ENCODE results near the gene TRIM13.
A peak's percentile ranks its signal among the peaks of the same experiment; 100 is the strongest.
"Not testable (repeated sequence)": the region's sequence is repeated elsewhere in the genome, so short reads cannot be mapped to it uniquely, and the experiment has no call there.

TRIM13 gene, protein sequence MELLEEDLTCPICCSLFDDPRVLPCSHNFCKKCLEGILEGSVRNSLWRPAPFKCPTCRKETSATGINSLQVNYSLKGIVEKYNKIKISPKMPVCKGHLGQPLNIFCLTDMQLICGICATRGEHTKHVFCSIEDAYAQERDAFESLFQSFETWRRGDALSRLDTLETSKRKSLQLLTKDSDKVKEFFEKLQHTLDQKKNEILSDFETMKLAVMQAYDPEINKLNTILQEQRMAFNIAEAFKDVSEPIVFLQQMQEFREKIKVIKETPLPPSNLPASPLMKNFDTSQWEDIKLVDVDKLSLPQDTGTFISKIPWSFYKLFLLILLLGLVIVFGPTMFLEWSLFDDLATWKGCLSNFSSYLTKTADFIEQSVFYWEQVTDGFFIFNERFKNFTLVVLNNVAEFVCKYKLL

DNA sequence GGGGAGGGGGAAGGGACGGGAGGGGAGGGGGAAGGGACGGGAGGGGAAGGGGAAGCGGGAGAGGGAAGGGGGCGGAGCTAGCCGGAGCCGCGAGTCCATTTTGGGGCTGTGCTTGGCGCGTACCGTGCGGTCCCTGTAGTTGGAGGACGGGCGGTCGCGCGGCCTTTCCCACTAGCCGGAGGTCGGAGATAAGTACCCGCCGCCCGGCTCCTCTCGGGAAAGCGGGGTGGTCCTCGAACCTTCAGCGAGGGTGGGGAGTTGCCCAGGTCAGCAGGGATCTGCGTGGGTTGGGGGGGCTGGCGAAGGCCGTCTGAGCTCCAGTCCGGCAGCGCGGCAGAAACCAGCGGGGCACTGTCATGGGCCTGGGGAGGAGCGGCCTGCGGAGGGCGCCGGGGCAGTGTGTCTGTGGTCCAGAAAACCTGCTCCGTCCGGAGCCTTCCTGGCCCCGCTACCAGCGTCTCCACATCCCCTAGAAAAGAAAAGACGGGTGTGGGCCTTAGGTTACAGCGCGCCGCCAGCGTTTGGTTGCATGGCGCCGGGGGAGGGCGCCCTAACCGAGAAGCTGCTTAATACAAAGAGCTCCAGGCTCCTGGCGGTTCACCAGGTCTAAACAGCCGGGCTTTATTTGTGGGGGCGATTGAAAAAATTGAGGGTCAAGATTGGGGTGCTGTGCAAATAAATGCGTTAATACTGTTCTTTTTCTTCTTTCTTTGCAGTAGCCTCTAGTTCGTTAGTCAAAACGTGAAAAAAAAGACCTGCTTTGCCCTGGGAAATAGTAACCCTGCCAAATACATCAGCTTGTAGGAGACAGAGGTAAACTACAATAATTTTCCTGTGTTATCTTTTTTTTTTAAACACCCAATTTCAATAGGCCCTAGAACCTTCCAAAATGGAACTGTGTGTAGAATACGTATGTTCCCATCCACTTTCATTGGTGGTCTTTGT is at the start of gene TRIM13:
TSS of gene TRIM13 (plus strand) at position 92 of the 945 bp plus-strand sequence. CDS start 14,899 bp downstream, outside the sequence.
- peak; percentile 55 to 66 for DNase-seq (ENCODE audit: low read depth in 2 of 2)

DNA sequence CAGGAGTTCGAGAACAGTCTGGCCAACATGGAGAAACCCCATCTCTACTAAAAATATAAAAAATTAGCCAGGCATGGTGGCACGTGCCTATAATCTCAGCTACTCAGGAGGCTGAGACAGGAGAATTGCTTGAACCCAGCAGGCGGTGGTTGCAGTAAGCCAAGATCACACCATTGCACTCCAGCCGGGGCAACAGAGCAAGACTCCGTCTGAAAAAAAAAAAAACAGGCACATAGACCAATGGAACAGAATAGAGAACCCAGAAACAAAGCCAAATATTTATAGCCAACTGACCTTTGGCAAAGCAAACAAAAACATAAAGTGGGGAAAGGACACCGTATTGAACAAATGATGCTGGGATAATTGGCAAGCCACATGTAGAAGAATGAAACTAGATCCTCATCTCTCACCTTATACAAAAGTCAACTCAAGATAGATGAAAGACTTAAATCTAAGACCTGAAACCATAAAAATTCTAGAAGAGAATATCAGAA is 48.0 kb upstream of the TRIM13 start:
- not testable (repeated sequence) for DNase-seq (ENCODE audit: low read depth in 2 of 2)

DNA sequence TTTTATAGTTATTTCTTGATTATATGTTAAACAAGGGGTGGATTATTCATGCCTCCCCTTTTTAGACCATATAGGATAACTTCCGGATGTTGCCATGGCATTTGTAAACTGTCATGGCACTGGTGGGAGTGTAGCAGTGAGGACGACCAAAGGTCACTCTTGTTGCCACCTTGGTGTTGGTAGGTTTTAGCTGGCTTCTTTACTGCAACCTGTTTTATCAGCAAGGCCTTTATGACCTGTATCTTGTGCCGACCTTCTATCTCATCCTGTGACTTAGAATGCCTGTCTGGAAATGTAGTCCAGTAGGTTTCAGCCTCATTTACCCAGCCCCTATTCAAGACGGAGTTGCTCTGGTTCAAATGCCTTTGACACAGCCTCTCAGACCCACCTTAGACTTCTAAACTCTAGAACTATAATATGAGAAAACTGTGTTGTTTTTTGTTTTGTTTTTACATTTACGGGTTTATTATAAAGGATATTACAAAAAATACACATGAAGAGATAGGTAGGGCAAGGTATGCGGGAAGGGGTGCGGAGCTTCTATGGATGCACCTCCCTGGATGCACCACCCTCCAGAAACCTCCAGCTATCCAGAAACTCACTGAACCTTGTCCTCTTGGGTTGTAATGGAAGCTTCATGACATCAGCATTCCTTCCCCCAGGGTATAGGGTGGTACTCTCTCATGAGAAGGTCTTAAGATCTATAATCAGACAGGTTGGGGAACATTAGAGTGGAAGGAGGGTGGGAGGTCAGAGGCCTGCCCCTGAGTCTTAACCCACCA is 44.9 kb upstream of the TRIM13 start:
- DNase-seq (ENCODE audit: low read depth in 2 of 2): no peak

DNA sequence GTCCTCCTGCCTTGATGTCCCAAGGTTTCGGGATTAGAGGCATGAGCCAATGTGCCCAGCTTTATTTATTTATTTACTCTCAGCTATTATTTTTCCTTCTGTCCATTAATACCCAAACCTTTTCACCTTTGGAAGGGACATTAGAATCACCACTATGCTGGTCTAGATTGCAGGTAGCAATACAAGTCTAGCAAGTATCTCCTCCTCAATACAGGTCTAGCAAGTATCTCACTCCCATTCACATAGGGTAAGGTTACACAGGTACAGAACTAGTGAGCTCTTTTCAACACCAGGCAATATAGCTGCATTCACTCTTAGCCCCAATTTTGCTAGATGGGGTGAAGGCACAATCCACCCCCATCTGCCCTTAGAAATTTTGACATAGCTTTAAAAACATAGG is 43.3 kb upstream of the TRIM13 start:
- DNase-seq (ENCODE audit: low read depth in 2 of 2): no peak

DNA sequence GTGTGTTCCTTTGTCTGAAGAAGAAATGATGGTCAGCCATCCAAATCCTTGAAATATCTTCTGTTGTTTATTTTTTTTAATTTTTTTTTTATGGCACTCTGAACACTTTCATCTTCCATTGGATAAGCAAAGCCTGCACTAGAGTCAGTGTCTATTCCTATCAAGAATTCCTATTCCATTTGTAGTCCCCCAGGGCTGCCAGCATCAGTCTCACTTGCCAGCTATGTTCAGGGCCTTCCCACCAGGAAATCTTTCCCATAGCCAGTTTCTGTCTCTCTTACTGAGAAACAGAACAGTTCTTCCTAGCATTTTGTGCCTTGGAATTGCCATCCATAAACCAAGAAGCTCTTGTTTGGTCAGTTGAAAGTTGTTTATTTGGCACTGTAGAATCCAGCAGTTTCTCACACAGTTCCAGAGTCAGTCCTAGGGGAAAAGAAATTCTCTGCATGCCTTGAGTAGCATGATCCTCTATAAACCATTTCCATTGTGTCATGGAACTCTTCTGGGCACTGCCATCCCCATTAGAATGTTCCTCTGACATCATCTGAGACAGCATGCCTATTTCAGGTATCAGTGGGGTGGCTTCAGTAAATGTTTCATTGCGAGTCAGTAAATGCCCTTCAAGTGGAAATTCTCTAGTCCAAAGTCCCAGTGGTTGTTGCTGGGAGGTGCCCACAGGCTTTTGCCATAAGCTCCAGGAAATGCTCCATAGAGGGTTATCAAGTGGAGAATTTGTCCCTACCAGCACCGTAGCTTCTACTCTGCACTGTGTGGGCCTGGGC is 42.0 kb upstream of the TRIM13 start:
- DNase-seq (ENCODE audit: low read depth in 2 of 2): no peak

DNA sequence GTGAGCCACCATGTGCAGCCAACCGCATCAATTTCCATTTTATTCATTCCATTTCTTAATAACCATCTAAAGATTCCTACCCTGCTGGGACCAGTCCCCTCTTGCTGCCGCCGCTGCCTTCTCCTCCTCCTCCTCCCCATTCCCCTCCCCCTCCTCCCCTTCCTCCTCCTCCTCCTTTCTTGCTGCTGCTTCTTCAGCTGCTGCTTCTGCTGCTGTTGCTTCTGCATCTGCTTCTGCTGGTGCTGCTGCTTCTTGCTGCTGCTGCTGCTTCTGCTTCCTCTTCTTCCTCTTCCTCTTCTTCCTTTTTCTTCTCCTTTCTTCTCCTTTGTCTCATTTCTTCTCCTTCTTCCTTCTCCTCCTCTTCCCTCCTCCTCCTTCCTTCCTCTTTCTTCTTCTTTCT is 40.7 kb upstream of the TRIM13 start:
- no peak for DNase-seq (ENCODE audit: low read depth in 2 of 2)

DNA sequence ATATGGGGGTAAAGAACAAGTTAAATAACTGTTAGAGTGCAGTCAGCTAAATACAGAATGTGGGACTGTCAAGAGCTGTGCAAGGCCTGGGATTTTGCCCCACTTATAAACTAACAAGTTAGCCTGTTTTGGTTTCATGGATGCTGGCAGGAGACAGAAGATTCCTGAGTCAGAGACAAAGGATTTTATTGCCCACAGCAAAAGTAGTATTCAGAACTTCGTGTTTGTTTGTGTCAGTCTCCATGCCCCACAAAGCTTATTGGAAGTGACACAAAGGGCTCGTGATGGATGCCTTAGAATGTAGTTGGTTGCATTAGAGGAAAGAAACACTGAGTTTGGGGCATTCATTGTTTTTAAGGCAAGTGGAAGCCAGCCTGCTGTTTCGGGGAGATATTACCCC is 38.5 kb upstream of the TRIM13 start:
- DNase-seq (ENCODE audit: low read depth in 2 of 2): no peak

DNA sequence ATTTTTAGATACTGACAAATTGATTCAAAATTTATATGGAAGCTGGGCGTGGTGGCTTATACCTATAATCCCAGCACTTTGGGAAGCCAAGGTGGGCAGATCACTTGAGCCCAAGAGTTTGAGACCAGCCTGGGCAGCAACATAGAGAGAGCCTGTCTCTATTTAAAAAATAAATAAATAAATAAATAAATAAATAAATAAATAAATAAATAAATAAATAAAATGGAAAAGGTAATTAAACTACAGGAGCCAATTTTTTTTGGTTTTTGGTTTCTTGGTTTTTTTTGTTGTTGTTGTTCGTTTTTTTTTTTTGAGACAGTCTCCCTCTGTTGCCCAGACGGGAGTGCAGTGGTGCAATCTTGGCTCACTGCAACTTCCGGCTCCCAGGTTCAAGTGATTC is 29.4 kb upstream of the TRIM13 start:
- DNase-seq (ENCODE audit: low read depth in 2 of 2): no peak

DNA sequence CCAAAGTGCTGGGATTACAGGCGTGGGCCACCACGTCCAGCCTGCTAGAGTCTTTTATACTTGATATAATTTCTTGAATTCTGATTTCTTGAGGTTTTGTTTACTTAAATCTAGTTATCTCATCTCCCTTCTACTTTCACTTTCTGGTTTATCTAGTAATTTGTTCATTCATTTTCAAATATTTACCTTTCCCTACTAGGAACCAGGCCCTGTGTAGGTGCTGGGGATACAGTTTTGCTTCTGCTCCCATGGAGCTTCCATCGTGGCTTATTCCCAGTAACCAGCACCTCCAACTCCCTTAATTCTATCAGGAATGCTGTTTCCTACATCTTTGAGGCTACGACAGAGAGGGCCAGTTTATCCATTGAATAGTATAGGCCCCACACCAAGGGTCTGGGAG is 24.1 kb upstream of the TRIM13 start:
- no peak for DNase-seq (ENCODE audit: low read depth in 2 of 2)

DNA sequence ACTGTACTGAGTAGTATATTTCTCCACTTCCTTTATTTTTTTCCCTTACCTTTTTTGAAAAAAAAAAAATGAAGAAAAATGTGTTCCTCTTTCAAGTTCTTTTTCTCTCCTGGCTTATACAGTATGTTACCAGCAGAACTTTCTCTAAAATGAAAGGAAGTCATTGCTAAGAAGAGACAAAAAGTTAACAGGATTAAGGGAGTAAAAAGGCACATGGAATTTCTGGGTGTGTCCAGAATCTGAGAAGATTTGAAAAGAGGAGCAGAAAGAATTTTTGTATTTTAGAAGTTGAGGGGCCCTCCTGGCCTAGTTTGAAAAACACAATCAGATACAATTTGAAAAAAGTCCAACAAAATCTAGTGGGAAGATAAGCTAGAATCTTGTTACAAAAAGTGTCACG is 21.0 kb upstream of the TRIM13 start:
- no peak for DNase-seq (ENCODE audit: low read depth in 2 of 2)

DNA sequence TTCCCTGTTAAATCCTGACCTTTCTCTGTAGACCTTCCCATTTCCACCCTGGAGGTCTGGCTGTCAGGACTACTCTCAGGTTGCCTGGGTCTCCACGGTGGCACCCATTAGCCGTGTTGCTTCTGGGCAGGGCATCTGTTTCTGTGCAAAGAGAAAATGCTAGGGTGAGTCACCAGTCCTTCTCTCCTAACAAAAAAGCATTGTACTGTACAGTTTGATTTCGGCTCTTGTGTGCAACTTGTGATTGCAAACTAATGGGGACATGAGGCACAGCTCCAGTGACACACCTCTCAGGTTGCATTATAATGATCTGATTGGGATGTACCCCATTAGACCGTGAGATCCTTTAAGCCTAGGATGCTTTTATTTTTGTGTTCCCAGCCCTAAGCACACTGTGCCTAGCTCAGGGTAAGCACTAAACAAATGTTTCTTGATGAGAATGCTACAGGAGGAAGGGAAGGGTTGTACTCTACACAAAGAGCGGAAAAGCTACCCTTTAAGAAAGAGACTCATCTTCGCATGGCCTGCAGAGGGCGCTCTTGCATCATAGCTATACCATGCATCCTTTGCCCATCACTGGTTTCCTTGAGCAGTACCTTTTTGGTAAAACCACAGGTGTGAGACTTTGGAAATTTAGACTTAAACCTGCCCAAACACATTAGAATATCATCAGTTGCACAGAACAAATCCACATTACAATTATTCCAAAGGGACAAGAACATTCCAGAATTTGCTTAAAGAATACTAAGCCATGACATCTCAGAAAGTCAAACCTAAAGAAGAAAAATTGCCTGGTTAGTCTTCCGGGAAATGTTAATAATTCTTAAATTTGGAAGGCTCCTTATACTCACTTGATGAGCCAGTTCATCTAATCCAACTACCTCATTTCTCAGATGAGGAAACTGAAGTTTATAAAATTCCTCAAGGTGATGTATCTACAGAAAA is 20.3 kb upstream of the TRIM13 start:
- DNase-seq (ENCODE audit: low read depth in 2 of 2): peak; percentile 40 to 64

DNA sequence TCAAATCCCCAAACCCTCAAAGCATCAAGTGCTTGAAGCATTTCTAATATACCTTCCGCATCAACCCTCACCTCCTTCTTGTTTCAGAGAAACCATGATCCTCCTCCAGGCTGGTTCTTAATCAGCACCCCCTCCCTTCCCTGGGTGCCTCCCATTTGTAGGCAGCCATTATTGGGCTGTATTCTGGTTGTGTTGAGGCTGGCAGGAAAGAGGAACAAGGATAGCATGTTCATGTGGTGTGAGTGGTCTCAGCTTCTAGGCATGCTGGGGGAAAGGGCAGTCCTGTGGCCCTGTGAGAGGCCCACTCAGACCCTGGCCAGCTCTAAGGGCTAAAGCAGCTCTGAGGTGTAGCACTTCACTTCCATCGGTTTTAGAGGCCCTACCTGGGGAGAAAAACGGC is 18.9 kb upstream of the TRIM13 start:
- no peak for DNase-seq (ENCODE audit: low read depth in 2 of 2)

DNA sequence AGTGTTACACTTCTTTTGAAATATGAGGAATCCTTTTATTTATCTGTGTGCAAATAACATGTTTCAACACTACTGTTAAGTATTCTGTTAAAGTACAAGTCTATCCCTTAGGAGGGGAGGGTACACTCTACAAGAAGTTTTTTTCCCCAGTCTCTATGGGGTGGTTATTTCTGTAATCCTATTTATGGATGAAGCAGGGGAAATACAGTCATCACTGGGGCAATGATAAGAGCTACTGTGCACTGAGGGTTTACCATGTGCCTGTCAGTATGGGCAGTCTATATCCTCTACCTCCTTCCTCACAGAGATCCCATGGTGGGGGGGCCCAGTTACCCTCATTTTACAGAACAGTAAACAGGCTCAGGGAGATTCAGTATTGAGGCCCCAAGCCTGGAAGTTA is 16.6 kb upstream of the TRIM13 start:
- DNase-seq (ENCODE audit: low read depth in 2 of 2): no peak

DNA sequence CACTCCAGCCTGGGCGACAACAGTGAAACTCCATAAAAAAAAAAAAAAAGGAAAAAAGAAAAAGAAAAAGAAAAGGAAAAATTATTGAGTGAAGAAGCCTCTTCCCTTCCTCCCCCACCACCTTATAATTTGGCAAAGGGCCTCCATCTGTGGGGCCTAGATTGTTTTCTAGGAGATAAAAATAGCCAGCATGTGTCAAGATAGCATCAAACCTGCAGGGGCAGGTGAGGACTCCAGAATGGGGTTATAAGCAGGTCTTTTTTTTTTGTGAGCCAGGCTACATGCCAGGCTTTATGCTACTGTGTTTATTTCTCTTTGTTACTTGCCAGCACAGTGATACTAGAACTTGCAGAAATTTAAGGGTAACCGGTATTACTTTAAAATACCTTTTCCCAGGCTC is 11.7 kb upstream of the TRIM13 start:
- no peak for DNase-seq (ENCODE audit: low read depth in 2 of 2)

DNA sequence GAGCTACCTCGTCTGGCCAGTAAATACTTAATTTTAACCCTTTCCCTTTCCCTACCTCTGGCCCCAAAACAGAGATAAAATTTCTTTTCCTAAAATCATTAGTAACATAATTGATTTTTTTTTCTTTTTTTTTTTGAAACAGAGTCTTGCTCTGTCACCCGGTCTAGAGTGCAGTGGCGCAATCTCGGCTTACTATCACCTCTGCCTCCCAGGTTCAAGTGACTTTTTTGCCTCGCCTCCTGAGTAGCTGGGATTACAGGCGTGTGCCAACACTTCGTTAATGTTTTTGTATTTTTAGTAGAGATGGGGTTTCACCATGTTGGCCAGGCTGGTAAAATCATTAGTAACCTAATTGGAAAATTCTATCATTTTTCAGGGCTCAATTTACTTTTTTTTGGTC is 10.4 kb upstream of the TRIM13 start:
- DNase-seq (ENCODE audit: low read depth in 2 of 2): no peak

DNA sequence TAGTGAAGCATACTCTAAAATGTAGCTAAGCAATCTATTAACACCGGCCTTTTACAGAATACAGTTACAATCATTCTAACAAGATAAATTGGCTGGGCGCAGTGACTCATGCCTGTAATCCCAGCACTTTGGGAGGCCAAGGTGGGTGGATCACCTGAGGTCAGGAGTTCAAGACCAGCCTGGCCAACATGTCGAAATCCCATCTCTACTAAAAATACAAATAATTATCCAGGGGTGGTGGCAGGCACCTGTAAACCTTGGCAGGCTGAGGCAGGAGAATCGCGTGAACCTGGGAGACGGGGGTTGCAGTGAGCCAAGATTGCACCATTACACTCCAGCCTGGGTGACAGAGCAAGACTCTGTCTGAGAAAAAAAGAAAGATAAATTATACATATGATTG is 6.2 kb upstream of the TRIM13 start:
- not testable (repeated sequence) for DNase-seq (ENCODE audit: low read depth in 2 of 2)

DNA sequence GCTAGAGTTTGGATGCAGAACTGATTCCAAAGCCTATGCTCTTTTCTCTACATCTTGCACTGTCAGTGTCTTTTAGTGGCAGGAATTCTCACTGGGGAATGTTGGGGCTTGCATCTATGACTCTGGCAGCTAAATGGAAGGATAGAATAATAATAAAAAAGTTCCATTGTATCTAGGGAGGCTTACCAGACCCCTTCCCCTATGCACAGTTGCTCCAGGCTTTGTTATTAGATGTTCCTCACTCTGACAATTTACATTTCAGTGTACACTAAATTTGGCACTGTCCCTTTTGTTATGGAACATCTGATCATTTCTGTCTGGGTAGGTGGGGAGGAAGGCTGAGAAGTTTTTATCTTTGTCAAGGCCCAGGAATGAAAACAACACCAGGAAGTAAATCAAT is 3.7 kb upstream of the TRIM13 start:
- DNase-seq (ENCODE audit: low read depth in 2 of 2): no peak

DNA sequence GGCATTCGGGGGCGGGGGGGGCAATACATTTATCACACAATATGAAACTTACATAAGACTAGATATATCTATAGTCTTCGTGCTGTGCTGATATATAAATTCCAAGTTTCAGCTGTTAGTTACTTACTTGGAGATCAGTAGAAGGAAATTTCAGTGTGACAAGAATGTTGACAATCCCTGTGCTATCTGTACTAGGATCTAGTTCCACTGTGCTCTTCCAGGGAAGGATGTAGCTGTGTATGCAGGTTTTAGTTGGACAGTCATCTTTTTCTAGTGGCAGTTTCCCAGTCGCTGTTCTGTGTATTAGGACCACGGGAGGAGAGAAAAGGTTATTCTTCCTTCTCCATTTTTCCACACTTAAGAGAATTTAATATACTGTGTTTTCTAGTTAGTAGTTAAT is 3.2 kb upstream of the TRIM13 start:
- no peak for DNase-seq (ENCODE audit: low read depth in 2 of 2)

DNA sequence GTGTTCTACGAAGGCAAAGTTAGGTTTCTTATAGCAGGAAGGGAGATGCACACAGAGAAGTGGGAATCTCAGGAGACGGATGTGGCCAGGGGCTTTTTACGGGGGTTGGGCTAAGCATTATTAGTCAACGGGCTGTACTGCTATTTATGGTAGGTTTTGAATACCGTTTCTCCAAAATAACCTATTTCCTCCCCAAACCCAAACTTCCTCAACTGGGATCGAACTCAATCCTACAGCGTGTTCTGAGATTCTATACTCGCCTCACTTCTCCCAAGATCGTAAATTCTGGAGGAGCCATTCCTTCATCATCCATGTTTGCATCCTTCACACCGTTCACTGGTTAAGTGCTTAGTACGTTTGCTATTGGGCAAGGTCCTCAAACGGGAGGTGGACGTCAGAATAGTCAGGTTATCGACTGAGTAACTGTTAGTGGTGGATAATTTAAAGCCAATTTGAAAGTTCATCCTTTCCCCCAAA is 1.2 kb upstream of the TRIM13 start:
- no peak for DNase-seq (ENCODE audit: low read depth in 2 of 2)
